ELR (cell line): Measurements from ENCODE around the gene PIPOX.

Experiments used
- DNase-seq: peaks from one replicate; pipeline ENCODE4 v3.0.0-alpha.2; 2015; ENCODE audit warnings: low read depth

PIPOX gene

GRCh38 chr17:29100296-29100695 lies 57.4 kb downstream of the PIPOX start:
- DNase-seq = no peak

- no peak for DNase-seq
These were observed 59.1 kb downstream of the PIPOX start for GRCh38 chr17:29102046-29102445.

- DNase-seq = peak; percentile 74
These were observed 59.8 kb downstream of the PIPOX start for GRCh38 chr17:29102741-29103181.

GRCh38 chr17:29103341-29103740 lies 60.4 kb downstream of the PIPOX start:
- no peak for DNase-seq
